Measurements from ENCODE around the gene CCL28. TPM values are rescaled to one million over a fixed set of nuclear protein-coding genes. Genes with fewer than 3 reads are reported as not detected.

The CCL28 gene
- total RNA-seq, 2 experiments from 2014 or later: not detected

DNA sequence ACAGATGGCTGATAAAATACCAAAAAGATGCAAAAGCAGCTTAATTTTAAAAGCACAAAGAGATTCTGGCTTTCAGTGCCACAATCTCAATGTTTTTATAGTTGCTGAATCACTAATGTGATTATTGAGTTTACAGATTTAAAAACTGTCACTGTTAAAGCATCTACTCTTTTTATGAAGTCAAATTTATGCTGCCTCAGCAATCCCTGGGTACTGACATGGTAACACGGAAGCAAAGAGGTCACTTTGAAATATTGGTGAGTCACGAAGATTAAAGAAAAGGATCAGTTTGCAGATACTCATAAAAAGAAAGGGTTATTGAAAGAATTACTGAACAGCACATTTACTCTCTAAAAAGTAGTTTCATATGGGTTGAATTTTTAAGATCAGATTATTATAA lies 59.3 kb downstream of the CCL28 start:
- no peaks in the 10 kb centered on the region for H3K4me1 ChIP-seq (ENCODE audit: insufficient read depth, low read length, poor library complexity, severe bottlenecking)
- TF ChIP-seq EZH2phosphoT487 (IDR thresholded peaks at IDR 0.05; ENCODE audit: borderline replicate concordance, low read depth, low read length): no peak
- TF ChIP-seq, protein P1, sequence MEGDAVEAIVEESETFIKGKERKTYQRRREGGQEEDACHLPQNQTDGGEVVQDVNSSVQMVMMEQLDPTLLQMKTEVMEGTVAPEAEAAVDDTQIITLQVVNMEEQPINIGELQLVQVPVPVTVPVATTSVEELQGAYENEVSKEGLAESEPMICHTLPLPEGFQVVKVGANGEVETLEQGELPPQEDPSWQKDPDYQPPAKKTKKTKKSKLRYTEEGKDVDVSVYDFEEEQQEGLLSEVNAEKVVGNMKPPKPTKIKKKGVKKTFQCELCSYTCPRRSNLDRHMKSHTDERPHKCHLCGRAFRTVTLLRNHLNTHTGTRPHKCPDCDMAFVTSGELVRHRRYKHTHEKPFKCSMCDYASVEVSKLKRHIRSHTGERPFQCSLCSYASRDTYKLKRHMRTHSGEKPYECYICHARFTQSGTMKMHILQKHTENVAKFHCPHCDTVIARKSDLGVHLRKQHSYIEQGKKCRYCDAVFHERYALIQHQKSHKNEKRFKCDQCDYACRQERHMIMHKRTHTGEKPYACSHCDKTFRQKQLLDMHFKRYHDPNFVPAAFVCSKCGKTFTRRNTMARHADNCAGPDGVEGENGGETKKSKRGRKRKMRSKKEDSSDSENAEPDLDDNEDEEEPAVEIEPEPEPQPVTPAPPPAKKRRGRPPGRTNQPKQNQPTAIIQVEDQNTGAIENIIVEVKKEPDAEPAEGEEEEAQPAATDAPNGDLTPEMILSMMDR (conservative IDR thresholded peaks at IDR 0.05; ENCODE audit: low read length): no peak
- H2AFZ ChIP-seq (ENCODE audit: low read length): no peak overlapping the region
- ChIA-PET CTCF (ENCODE audit: unreplicated experiment) (no interaction called here), POLR2A (no interaction called here)
- intact Hi-C loops (cut with micrococcal nuclease; ENCODE audit: unreplicated experiment): no loop called here
- no peaks in the 10 kb centered on the region for H4K20me1 ChIP-seq (ENCODE audit: insufficient read depth, low read length)
- no peaks in the 10 kb centered on the region for H3K79me2 ChIP-seq (ENCODE audit: insufficient read depth, low read depth, low read length)
- no peaks in the 10 kb centered on the region for H3K9me3 ChIP-seq (ENCODE audit: low read length)
- no peak overlapping the region for H3K4me3 ChIP-seq (ENCODE audit: low read depth, low read length, poor library complexity, severe bottlenecking)
- no peaks in the 10 kb centered on the region for H3K9me2 ChIP-seq (ENCODE audit: insufficient read depth, low read length)
- no peak for DNase-seq (ENCODE audit: low spot score)
- H3K36me3 ChIP-seq (ENCODE audit: insufficient read depth, low read length): no peaks in the 10 kb centered on the region
- no peak overlapping the region for H3K4me2 ChIP-seq (ENCODE audit: low read length)
- BruUV-seq (replicated peaks): no TSS peak
- no peak overlapping the region for H3K27ac ChIP-seq (ENCODE audit: low read depth, low read length, poor library complexity, severe bottlenecking)

DNA sequence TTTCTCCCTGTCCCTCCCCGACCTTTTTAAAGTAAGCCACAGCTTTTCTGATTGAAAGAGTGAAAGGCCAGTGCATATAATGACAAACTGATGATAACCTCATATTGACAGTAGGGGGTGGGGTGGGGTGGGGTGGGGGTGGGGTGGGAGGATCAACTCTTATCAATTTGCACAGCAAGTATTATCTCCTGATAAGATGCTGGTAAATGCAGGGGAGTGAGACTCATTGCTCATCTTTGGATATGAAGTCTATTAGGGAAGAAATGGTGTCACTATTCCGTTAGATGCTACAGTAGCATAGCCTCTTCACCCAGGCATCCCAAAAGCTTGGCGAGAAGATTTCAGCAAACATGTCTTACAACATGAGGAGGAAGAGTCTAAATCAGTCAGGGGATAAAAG lies 60.1 kb downstream of the CCL28 start:
- Histone ChIP-seq H2AFZ (ENCODE audit: low read length) (no peak overlapping the region), H3K4me2 (ENCODE audit: low read length) (no peak overlapping the region), H3K4me1 (ENCODE audit: insufficient read depth, low read length, poor library complexity, severe bottlenecking) (no peaks in the 10 kb centered on the region), H3K27ac (ENCODE audit: low read depth, low read length, poor library complexity, severe bottlenecking) (no peak overlapping the region), H3K9me2 (ENCODE audit: insufficient read depth, low read length) (no peaks in the 10 kb centered on the region), H4K20me1 (ENCODE audit: insufficient read depth, low read length) (no peaks in the 10 kb centered on the region), H3K9me3 (ENCODE audit: low read length) (no peaks in the 10 kb centered on the region), H3K4me3 (ENCODE audit: low read depth, low read length, poor library complexity, severe bottlenecking) (no peak overlapping the region), H3K79me2 (ENCODE audit: insufficient read depth, low read depth, low read length) (no peaks in the 10 kb centered on the region), H3K36me3 (ENCODE audit: insufficient read depth, low read length) (no peaks in the 10 kb centered on the region)
- CTCF ChIA-PET (ENCODE audit: unreplicated experiment): no interaction called here
- POLR2A ChIA-PET: interaction anchor here (0.7 kb wide), 2 partner anchors 71 to 231 kb away, joined by 3 to 8 read pairs; no protein-coding TSS in a partner anchor
- intact Hi-C loops (cut with micrococcal nuclease; ENCODE audit: unreplicated experiment): no loop called here
- no peak for TF ChIP-seq EZH2phosphoT487 (IDR thresholded peaks at IDR 0.05; ENCODE audit: borderline replicate concordance, low read depth, low read length)
- TF ChIP-seq, protein P1 (conservative IDR thresholded peaks at IDR 0.05; ENCODE audit: low read length): no peak
- DNase-seq (ENCODE audit: low spot score): no peak
- no TSS peak for BruUV-seq (replicated peaks)

GRCh38 chr5:43348861-43349363 lies 63.3 kb downstream of the CCL28 start:
- H3K4me2 ChIP-seq (ENCODE audit: low read length): no peak overlapping the region
- POLR2A ChIA-PET: interaction anchor here (0.7 kb wide), 1 partner anchor 10 kb away, joined by 3 read pairs; no protein-coding TSS in a partner anchor
- H3K27ac ChIP-seq (ENCODE audit: low read depth, low read length, poor library complexity, severe bottlenecking): no peak overlapping the region
- no peak overlapping the region for H3K4me3 ChIP-seq (ENCODE audit: low read depth, low read length, poor library complexity, severe bottlenecking)
- no peak for DNase-seq (ENCODE audit: low spot score)
- H3K4me1 ChIP-seq (ENCODE audit: insufficient read depth, low read length, poor library complexity, severe bottlenecking): no peaks in the 10 kb centered on the region
- H3K9me2 ChIP-seq (ENCODE audit: insufficient read depth, low read length): no peaks in the 10 kb centered on the region
- H4K20me1 ChIP-seq (ENCODE audit: insufficient read depth, low read length): no peaks in the 10 kb centered on the region
- no peak for TF ChIP-seq EZH2phosphoT487 (IDR thresholded peaks at IDR 0.05; ENCODE audit: borderline replicate concordance, low read depth, low read length)
- TF ChIP-seq, protein P1 (conservative IDR thresholded peaks at IDR 0.05; ENCODE audit: low read length): no peak
- BruUV-seq (replicated peaks): no TSS peak
- intact Hi-C loops (cut with micrococcal nuclease; ENCODE audit: unreplicated experiment): no loop called here
- CTCF ChIA-PET (ENCODE audit: unreplicated experiment): no interaction called here
- no peaks in the 10 kb centered on the region for H3K79me2 ChIP-seq (ENCODE audit: insufficient read depth, low read depth, low read length)
- no peak overlapping the region for H2AFZ ChIP-seq (ENCODE audit: low read length)
- no peaks in the 10 kb centered on the region for H3K9me3 ChIP-seq (ENCODE audit: low read length)
- H3K36me3 ChIP-seq (ENCODE audit: insufficient read depth, low read length): no peaks in the 10 kb centered on the region
